ENCODE data around the gene DNAJC12. TPM values are rescaled to one million over a fixed set of nuclear protein-coding genes. Genes with fewer than 3 reads are reported as not detected.
"Not testable (repeated sequence)": the region's sequence is repeated elsewhere in the genome, so short reads cannot be mapped to it uniquely, and the experiment has no call there.

DNAJC12 gene
- total and polyA plus RNA-seq, 8 donors = 8.7 to 35.5 (median 20.6) TPM

DNA sequence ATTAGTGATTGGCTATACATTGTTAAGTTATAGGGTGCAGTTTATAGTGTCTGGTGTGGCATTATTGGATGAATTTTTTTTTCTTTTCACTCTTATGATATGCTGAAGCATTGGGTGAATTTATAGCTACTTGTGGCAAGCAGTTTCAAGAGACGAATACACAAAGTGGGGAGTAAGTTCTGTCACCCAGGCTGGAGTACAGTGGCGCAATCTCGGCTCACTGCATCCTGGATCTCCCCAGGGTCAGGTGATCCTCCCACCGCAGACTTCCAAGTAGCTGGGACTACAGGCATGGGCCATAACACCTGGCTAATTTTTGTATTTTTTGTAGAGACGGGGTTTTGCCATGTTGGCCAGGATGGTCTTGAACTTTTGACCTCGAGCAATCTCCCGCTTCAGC, 40.1 kb upstream of the DNAJC12 start:
- H3K27ac ChIP-seq = no peak overlapping the region
- H3K36me3 ChIP-seq = no peaks in the 10 kb centered on the region
- FAIRE-seq (no peak), ATAC-seq (no peak), DNase-seq (no peak)
- 88 to 91% methylated on average over 7 of the region's 7 CpGs for WGBS, 2 donors
- intact Hi-C loops (cut with DNase I) = no loop called here
- TF ChIP-seq, protein P1, sequence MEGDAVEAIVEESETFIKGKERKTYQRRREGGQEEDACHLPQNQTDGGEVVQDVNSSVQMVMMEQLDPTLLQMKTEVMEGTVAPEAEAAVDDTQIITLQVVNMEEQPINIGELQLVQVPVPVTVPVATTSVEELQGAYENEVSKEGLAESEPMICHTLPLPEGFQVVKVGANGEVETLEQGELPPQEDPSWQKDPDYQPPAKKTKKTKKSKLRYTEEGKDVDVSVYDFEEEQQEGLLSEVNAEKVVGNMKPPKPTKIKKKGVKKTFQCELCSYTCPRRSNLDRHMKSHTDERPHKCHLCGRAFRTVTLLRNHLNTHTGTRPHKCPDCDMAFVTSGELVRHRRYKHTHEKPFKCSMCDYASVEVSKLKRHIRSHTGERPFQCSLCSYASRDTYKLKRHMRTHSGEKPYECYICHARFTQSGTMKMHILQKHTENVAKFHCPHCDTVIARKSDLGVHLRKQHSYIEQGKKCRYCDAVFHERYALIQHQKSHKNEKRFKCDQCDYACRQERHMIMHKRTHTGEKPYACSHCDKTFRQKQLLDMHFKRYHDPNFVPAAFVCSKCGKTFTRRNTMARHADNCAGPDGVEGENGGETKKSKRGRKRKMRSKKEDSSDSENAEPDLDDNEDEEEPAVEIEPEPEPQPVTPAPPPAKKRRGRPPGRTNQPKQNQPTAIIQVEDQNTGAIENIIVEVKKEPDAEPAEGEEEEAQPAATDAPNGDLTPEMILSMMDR (IDR thresholded peaks at IDR 0.05) = no peak
- no peak overlapping the region for H3K4me3 ChIP-seq
- no peaks in the 10 kb centered on the region for H3K9me3 ChIP-seq
- no peaks in the 10 kb centered on the region for H3K4me1 ChIP-seq
- H3K27me3 ChIP-seq = no peaks in the 10 kb centered on the region

DNA sequence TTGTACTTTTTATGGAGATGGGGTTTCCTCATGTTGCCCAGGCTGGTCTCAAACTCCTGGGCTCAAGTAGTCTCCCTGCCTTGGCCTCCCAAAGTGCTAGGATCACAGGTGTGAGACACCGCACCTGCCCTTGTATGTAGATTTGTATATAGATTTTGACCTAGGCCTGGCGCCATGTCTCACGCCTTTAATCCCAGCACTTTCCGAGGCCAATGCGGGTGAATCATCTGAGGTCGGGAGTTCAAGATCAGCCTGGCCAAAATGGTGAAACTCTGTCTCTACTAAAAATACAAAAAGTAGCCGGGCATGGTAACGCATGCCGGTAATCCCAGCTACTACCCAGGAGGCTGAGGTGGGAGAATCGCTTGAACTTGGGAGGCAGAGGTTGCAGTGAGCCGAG, 39.4 kb upstream of the DNAJC12 start:
- H3K9me3 ChIP-seq; H3K4me3 ChIP-seq; H3K27ac ChIP-seq; FAIRE-seq; H3K36me3 ChIP-seq; DNase-seq; H3K4me1 ChIP-seq; intact Hi-C loops (cut with DNase I); ATAC-seq; H3K27me3 ChIP-seq: not testable (repeated sequence)
- WGBS, 2 donors = 94 to 95% methylated on average over 11 of the region's 11 CpGs

DNA sequence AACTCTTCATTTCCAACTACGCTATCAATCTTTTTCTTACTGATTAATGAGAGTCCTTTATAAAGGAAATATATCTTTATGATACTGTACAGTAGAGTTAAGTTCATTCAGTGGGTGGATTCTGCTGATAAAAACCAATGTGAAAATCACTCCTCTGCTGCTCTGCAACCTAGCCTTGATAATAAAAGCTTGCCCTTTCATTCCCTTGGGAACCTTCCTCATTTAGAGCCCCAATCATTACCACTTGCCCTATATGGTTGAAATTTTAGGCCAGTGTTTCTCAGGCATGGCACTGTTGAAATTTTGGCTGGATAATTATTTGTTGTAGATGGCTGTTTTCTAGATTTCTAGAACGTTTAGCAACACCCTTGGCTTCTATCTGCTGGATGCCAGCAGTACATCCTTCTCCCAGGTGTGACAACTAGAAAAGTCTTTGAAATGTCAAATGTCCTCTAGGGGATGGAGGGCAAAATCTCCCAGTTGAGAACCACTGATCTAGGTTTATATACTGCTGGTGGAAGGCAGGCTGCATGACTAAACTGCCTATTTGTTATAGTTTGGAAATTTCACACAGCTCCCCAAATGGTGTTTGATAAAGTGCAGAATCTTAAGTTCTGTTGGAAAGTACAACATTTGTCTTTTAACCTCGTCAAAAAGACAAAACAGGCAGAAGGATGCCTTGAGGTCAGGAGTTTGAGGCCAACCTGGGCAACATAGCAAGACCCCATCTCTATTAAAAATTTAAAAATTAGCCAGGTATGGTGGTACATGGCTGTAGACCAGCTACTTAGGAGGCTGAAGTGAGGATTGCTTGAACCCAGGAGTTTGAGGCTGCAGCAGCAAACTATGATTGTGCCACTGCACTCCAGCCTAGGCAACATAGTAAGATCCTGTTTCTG, 37.6 kb upstream of the DNAJC12 start:
- WGBS, 2 donors = 52 to 54% methylated on average over 3 of the region's 3 CpGs
- no peaks in the 10 kb centered on the region for H3K36me3 ChIP-seq
- H3K27me3 ChIP-seq = no peaks in the 10 kb centered on the region
- H3K4me3 ChIP-seq = no peak overlapping the region
- no peaks in the 10 kb centered on the region for H3K4me1 ChIP-seq
- intact Hi-C loops (cut with DNase I) = no loop called here
- ATAC-seq (no peak), FAIRE-seq (no peak), DNase-seq (no peak)
- TF ChIP-seq, protein P1 (IDR thresholded peaks at IDR 0.05) = no peak
- H3K9me3 ChIP-seq = no peaks in the 10 kb centered on the region
- no peak overlapping the region for H3K27ac ChIP-seq

DNA sequence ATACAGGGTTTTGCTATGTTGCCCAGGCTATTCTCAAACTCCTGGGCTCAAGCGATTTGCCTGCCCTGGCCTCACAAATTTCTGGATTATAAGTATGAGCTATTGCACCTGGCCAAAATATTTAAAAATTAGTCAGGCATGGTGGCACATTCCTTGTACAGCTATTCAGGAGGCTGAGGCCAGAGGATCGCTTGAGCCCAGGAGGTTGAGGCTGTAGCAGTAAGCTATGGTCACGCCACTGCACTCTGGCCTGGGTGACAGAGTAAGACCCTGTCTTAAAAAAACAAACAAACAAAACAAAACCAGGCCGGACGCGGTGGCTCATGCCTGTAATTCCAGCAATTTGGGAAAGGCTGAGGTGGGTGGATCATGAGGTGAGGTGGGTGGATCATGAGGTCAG, 32.0 kb upstream of the DNAJC12 start:
- Histone ChIP-seq H3K4me1 (no peaks in the 10 kb centered on the region), H3K27ac (no peak overlapping the region), H3K4me3 (no peak overlapping the region), H3K27me3 (no peaks in the 10 kb centered on the region), H3K9me3 (no peaks in the 10 kb centered on the region), H3K36me3 (no peaks in the 10 kb centered on the region)
- DNase-seq = no peak
- FAIRE-seq = no peak
- TF ChIP-seq, protein P1 (IDR thresholded peaks at IDR 0.05) = no peak
- intact Hi-C loops (cut with DNase I) = no loop called here
- ATAC-seq = no peak
- WGBS, 2 donors = 92 to 95% methylated on average over 6 of the region's 6 CpGs

DNA sequence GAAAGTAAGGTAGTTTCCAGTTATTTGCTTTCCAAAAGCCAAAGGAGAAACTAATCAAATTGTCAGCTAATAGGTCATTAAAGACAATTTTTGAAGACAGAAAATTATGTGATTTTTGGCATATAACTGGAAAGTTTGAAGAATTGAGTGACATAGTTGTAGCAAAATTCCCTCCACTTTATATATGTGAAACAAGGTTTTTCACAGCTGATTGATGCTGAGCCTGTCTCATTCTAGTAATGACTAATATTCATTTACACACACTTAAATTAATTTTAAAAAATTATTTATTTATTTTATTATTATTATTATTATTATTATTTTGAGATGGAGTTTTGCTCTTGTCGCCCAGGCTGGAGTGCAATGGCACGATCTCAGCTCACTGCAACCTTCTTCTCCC, 30.1 kb upstream of the DNAJC12 start:
- Histone ChIP-seq H3K9me3 (no peaks in the 10 kb centered on the region), H3K4me1 (no peaks in the 10 kb centered on the region), H3K27ac (no peak overlapping the region), H3K4me3 (no peak overlapping the region), H3K27me3 (no peaks in the 10 kb centered on the region), H3K36me3 (no peaks in the 10 kb centered on the region)
- WGBS, 2 donors = 90 to 100% methylated on average over 2 of the region's 2 CpGs
- FAIRE-seq (no peak), DNase-seq (no peak), ATAC-seq (no peak)
- intact Hi-C loops (cut with DNase I) = no loop called here
- TF ChIP-seq, protein P1 (IDR thresholded peaks at IDR 0.05) = no peak

Measured in pancreas (tissue), 10 donors.